SK-N-SH treated with all-trans-retinoic acid at 6 μM for 48 hours (cell line): Measurements from ENCODE around the gene CLEC16A.

Source experiments
- ATAC-seq: fragments of 200-7000 bp; cut with Tn5 transposase; 3 replicates; pipeline ENCODE4 v1.9.1; 2020; ENCODE audit warnings: mild to moderate bottlenecking, moderate library complexity
- ARNTL ChIP-seq: fragments of 450-650 bp; formaldehyde crosslinking; IDR thresholded peaks from 2 replicates; pipeline ENCODE4 v1.5.0; 2020; ENCODE audit warnings: low read depth, mild to moderate bottlenecking, moderate library complexity, borderline replicate concordance
- BACH2 ChIP-seq: fragments of 250-450 bp; sonication (Bioruptor Pico); IDR thresholded peaks from 2 replicates; pipeline ENCODE4 v1.9.0; 2021; ENCODE audit warnings: mild to moderate bottlenecking, borderline replicate concordance
- CSRNP3 ChIP-seq: fragments of 250-450 bp; sonication (Bioruptor Pico); IDR thresholded peaks from 2 replicates; pipeline ENCODE4 v1.5.1; 2021; ENCODE audit warnings: mild to moderate bottlenecking, moderate library complexity
- GLIS3 ChIP-seq: fragments of 250-450 bp; sonication (Bioruptor Pico); IDR thresholded peaks from 2 replicates; pipeline ENCODE4 v1.5.0; 2020; ENCODE audit warnings: mild to moderate bottlenecking, moderate library complexity
- ISL1 ChIP-seq: fragments of 250-450 bp; sonication (Bioruptor Pico); IDR thresholded peaks from 2 replicates; pipeline ENCODE4 v2.1.2; 2022; ENCODE audit warnings: mild to moderate bottlenecking, moderate library complexity
- PATZ1 ChIP-seq: fragments of 250-450 bp; sonication (Bioruptor Pico); IDR thresholded peaks from 2 replicates; pipeline ENCODE4 v1.8.0; 2020; ENCODE audit warnings: mild to moderate bottlenecking, moderate library complexity, borderline replicate concordance
- POU6F1 ChIP-seq: fragments of 250-450 bp; sonication (Bioruptor Pico); IDR thresholded peaks from 2 replicates; pipeline ENCODE4 v1.8.0; 2021; ENCODE audit warnings: low read depth, mild to moderate bottlenecking, moderate library complexity, borderline replicate concordance
- RARB ChIP-seq: fragments of 250-450 bp; sonication (Bioruptor Pico); IDR thresholded peaks from 2 replicates; pipeline ENCODE4 v1.8.0; 2021; ENCODE audit warnings: mild to moderate bottlenecking, moderate library complexity
- SNAI2 ChIP-seq: fragments of 250-450 bp; sonication (Bioruptor Pico); IDR thresholded peaks from 2 replicates; pipeline ENCODE4 v1.5.0; 2020; ENCODE audit warnings: mild to moderate bottlenecking, moderate library complexity
- TOX ChIP-seq: fragments of 250-450 bp; sonication (Bioruptor Pico); IDR thresholded peaks from 2 replicates; pipeline ENCODE4 v1.8.0; 2021; ENCODE audit warnings: mild to moderate bottlenecking, moderate library complexity, borderline replicate concordance
- TSHZ2 ChIP-seq: fragments of 250-450 bp; sonication (Bioruptor Pico); IDR thresholded peaks from 2 replicates; pipeline ENCODE4 v1.5.0; 2020; ENCODE audit warnings: mild to moderate bottlenecking, moderate library complexity
- ZC3H10 ChIP-seq: fragments of 250-450 bp; sonication (Bioruptor Pico); IDR thresholded peaks from 2 replicates; pipeline ENCODE4 v1.5.1; 2021; ENCODE audit warnings: mild to moderate bottlenecking, moderate library complexity
- ZFP30 ChIP-seq: fragments of 450-650 bp; formaldehyde crosslinking; IDR thresholded peaks from 2 replicates; pipeline ENCODE4 v1.5.0; 2022; ENCODE audit warnings: mild to moderate bottlenecking, moderate library complexity
- ZNF565 ChIP-seq: fragments of 450-650 bp; formaldehyde crosslinking; conservative IDR thresholded peaks from 2 replicates; pipeline ENCODE4 v1.5.0; 2020; ENCODE audit warnings: low read depth, mild to moderate bottlenecking, moderate library complexity
- ZNF8 ChIP-seq: fragments of 450-650 bp; formaldehyde crosslinking; IDR thresholded peaks from 2 replicates; pipeline ENCODE4 v1.5.0; 2020; ENCODE audit warnings: mild to moderate bottlenecking, moderate library complexity
- TF ChIP-seq, protein P1 (sequence below): fragments of 250-450 bp; sonication (Bioruptor Pico); IDR thresholded peaks from 2 replicates; pipeline ENCODE4 v1.5.1; 2020; ENCODE audit warnings: low read depth, mild to moderate bottlenecking, moderate library complexity

CLEC16A gene

DNA sequence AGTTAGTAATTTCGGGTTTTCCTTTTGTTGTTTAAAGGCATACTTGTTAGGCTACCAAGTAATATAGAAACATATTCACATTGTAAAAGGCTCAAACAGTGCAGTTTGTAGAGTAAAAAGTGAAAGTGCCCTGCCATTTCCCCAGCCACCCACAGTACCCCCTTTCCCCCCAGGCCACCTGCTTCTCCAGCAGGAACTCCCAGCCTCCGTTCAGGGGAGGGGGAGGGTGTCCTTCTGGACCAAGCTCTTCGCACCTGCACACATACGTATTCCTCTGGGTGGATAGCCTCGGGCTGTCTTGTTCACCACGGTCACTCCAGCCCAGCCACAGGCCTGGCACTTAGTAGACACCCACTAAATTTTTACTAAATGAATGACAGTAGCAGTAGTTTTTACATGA lies 144.5 kb downstream of the CLEC16A start:
- ATAC-seq = no peak
- TF ChIP-seq CSRNP3 (CRISPR knock-in tag) (no peak), ZNF565 (CRISPR knock-in tag) (no peak), PATZ1 (CRISPR knock-in tag) (no peak), BACH2 (CRISPR knock-in tag) (no peak)
- TF ChIP-seq, protein P1, sequence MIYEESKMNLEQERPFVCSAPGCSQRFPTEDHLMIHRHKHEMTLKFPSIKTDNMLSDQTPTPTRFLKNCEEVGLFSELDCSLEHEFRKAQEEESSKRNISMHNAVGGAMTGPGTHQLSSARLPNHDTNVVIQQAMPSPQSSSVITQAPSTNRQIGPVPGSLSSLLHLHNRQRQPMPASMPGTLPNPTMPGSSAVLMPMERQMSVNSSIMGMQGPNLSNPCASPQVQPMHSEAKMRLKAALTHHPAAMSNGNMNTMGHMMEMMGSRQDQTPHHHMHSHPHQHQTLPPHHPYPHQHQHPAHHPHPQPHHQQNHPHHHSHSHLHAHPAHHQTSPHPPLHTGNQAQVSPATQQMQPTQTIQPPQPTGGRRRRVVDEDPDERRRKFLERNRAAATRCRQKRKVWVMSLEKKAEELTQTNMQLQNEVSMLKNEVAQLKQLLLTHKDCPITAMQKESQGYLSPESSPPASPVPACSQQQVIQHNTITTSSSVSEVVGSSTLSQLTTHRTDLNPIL (CRISPR knock-in tag) = no peak

GRCh38 chr16:11089504-11090124 lies 145.2 kb downstream of the CLEC16A start:
- TF ChIP-seq ZNF8 (CRISPR knock-in tag) (no peak), ISL1 (CRISPR knock-in tag) (no peak), TOX (CRISPR knock-in tag) (no peak), GLIS3 (no peak), SNAI2 (CRISPR knock-in tag) (no peak), CSRNP3 (CRISPR knock-in tag) (no peak), ARNTL (CRISPR knock-in tag) (no peak), ZC3H10 (CRISPR knock-in tag) (no peak), ZFP30 (CRISPR knock-in tag) (no peak), POU6F1 (CRISPR knock-in tag) (no peak), TSHZ2 (CRISPR knock-in tag) (no peak), RARB (no peak), BACH2 (CRISPR knock-in tag) (no peak), PATZ1 (CRISPR knock-in tag) (no peak)
- ATAC-seq = no peak
